Measurements from ENCODE around the gene GRAMD1A. TPM values are rescaled to one million over a fixed set of nuclear protein-coding genes. Genes with fewer than 3 reads are reported as not detected.
"Not testable (repeated sequence)": the region's sequence is repeated elsewhere in the genome, so short reads cannot be mapped to it uniquely, and the experiment has no call there.

Gene GRAMD1A
- total and polyA plus RNA-seq, 9 of the 15 experiments (the other 6 are each of a cell fraction or from before 2014, with no cell fraction given): 1.4 to 63.8 (median 38.5) TPM

GRCh38 chr19:34969721-34970120 is 30.4 kb upstream of the GRAMD1A start:
- FAIRE-seq (no peak), ATAC-seq (no peak), DNase-seq (ENCODE audit: extremely low read depth in 1 of 4, low spot score in 3 of 4) (no peak)
- no peaks in the 10 kb centered on the region for H3K9me1 ChIP-seq (ENCODE audit: control insufficient read depth, insufficient read depth, low read length)
- 42% methylated on average over 6 of the region's 6 CpGs for WGBS (ENCODE audit: insufficient coverage, low coverage, missing lambda C conversion rate)
- peaks cover 18% of the 10 kb centered on the region for H3K9me3 ChIP-seq (replicated peaks; ENCODE audit: control insufficient read depth, insufficient read depth, low read depth, low read length)
- in situ Hi-C loops (cut with MboI) (no loop called here), intact Hi-C loops (cut with micrococcal nuclease) (loop anchor here (5.0 kb wide), 2 partner anchors 127 to 168 kb away; partner anchors contain the start of genes FXYD1 and LGI4)
- H3K36me3 ChIP-seq (ENCODE audit: control insufficient read depth, insufficient read depth, low read length): no peaks in the 10 kb centered on the region
- H2AFZ ChIP-seq (ENCODE audit: low read depth, low read length): no peak overlapping the region
- no peak overlapping the region for H3K27ac ChIP-seq (ENCODE audit: extremely low read depth, low read depth, low read length)
- H3K4me1 ChIP-seq (replicated peaks in 1 of 2; ENCODE audit: control insufficient read depth in 2 of 2, insufficient read depth in 2 of 2, low read length in 2 of 2): peaks cover 7 to 11% of the 10 kb centered on the region in 2 experiments; a peak in 3 of 5 replicates
- H3K27me3 ChIP-seq (ENCODE audit: control insufficient read depth in 2 of 2, insufficient read depth in 2 of 2, low read length in 2 of 2): no peaks in the 10 kb centered on the region
- no peaks in the 10 kb centered on the region for H3K79me2 ChIP-seq (ENCODE audit: control insufficient read depth, insufficient read depth, low read length)
- H3K4me2 ChIP-seq (ENCODE audit: insufficient read depth, low read length): no peak overlapping the region
- TF ChIP-seq MEIS2 (IDR thresholded peaks at IDR 0.05; ENCODE audit: partially characterized antibody): no peak
- TF ChIP-seq NCOA1 (IDR thresholded peaks at IDR 0.05; ENCODE audit: low read depth): no peak
- CTCF ChIA-PET (ENCODE audit: low intra/inter-chr PET ratio): no interaction called here
- H4K20me1 ChIP-seq (replicated peaks; ENCODE audit: control insufficient read depth, insufficient read depth, low read length): no peaks in the 10 kb centered on the region
- H3K9ac ChIP-seq (ENCODE audit: insufficient read depth in 1 of 2, low read depth in 2 of 2, low read length in 2 of 2): no peak overlapping the region
- H3K4me3 ChIP-seq: no peak overlapping the region
- BruUV-seq (replicated peaks): no TSS peak
- POLR2A ChIA-PET: no interaction called here

- H3K9me1 ChIP-seq (ENCODE audit: control insufficient read depth, insufficient read depth, low read length); ATAC-seq; BruUV-seq (replicated peaks); H4K20me1 ChIP-seq (replicated peaks; ENCODE audit: control insufficient read depth, insufficient read depth, low read length); DNase-seq (ENCODE audit: extremely low read depth in 1 of 4, low spot score in 3 of 4); H3K27me3 ChIP-seq (ENCODE audit: control insufficient read depth in 2 of 2, insufficient read depth in 2 of 2, low read length in 2 of 2); H3K79me2 ChIP-seq (ENCODE audit: control insufficient read depth, insufficient read depth, low read length); H2AFZ ChIP-seq (ENCODE audit: low read depth, low read length); FAIRE-seq; H3K9ac ChIP-seq (ENCODE audit: insufficient read depth in 1 of 2, low read depth in 2 of 2, low read length in 2 of 2); POLR2A ChIA-PET; CTCF ChIA-PET (ENCODE audit: low intra/inter-chr PET ratio); H3K36me3 ChIP-seq (ENCODE audit: control insufficient read depth, insufficient read depth, low read length); H3K27ac ChIP-seq (ENCODE audit: extremely low read depth, low read depth, low read length); in situ Hi-C loops (cut with MboI); H3K4me2 ChIP-seq (ENCODE audit: insufficient read depth, low read length); H3K4me3 ChIP-seq: not testable (repeated sequence)
- H3K9me3 ChIP-seq (replicated peaks; ENCODE audit: control insufficient read depth, insufficient read depth, low read depth, low read length): peaks cover 18% of the 10 kb centered on the region
- peaks cover 9 to 15% of the 10 kb centered on the region in 2 experiments; a peak in 3 of 5 replicates for H3K4me1 ChIP-seq (replicated peaks in 1 of 2; ENCODE audit: control insufficient read depth in 2 of 2, insufficient read depth in 2 of 2, low read length in 2 of 2)
- intact Hi-C loops (cut with micrococcal nuclease): loop anchor here (5.0 kb wide), 2 partner anchors 128 to 167 kb away; partner anchors contain the start of genes FXYD1 and LGI4
- WGBS (ENCODE audit: insufficient coverage, low coverage, missing lambda C conversion rate): 29% methylated on average over 12 of the region's 12 CpGs
- TF ChIP-seq CBX3 (IDR thresholded peaks at IDR 0.05; ENCODE audit: borderline replicate concordance in 1 of 2, low read length in 2 of 2) (0 out of 3 replicates have a peak, but pooled peaks of 1 of the 2 experiments have one; percentile 41), CBX5 (IDR thresholded peaks at IDR 0.05; ENCODE audit: borderline replicate concordance, low read depth) (peak; percentile 68; the same call in 1 of the 2 replicates)
These were observed 29.8 kb upstream of the GRAMD1A start for GRCh38 chr19:34970185-34970780.
